Body of pancreas (tissue), 4 donors: ENCODE data around the gene WDR33.

ENCODE experiments used
- CTCF ChIP-seq, 7 experiments: fragments of 450-650 bp in 4 of 7; fragments of 200-600 bp in 3 of 7; sonication (generic) in 3 of 7; IDR thresholded peaks; one replicate each; pipeline ENCODE4 v1.5.1; 2016 to 2019; ENCODE audit warnings: antibody characterized with exemption in 7 of 7
- POLR2A ChIP-seq, 3 donors: fragments of 450-650 bp; IDR thresholded peaks; one replicate each; pipeline ENCODE4 v1.6.1; 2016; ENCODE audit warnings: antibody characterized with exemption in 3 of 3, mild to moderate bottlenecking in 2 of 3

GRCh38 chr2:127662937-127663565 lies 147.9 kb downstream of the WDR33 start:
- TF ChIP-seq POLR2A (IDR thresholded peaks at IDR 0.05) (no peak), CTCF (IDR thresholded peaks at IDR 0.05) (no peak)
